HEK293 (cell line): ENCODE data around the gene PAK1.

Experiments
- KLF1 ChIP-seq: fragments of 450-650 bp; formaldehyde crosslinking; IDR thresholded peaks from 2 replicates; pipeline ENCODE4 v1.5.1; 2016; ENCODE audit warnings: missing biosample characterization, missing genetic modification characterization
- WT1 ChIP-seq: fragments of 450-650 bp; formaldehyde crosslinking; IDR thresholded peaks from 2 replicates; pipeline ENCODE4 v1.5.1; 2016; ENCODE audit warnings: missing biosample characterization, missing genetic modification characterization
- ZNF449 ChIP-seq: fragments of 450-650 bp; formaldehyde crosslinking; IDR thresholded peaks from 2 replicates; pipeline ENCODE4 v1.5.1; 2017; ENCODE audit warnings: missing biosample characterization, mild to moderate bottlenecking, missing genetic modification characterization, moderate library complexity
- ZNF624 ChIP-seq: fragments of 450-650 bp; formaldehyde crosslinking; IDR thresholded peaks from 2 replicates; pipeline ENCODE4 v1.5.1; 2017; ENCODE audit warnings: missing biosample characterization, missing genetic modification characterization
- ZNF639 ChIP-seq: fragments of 450-650 bp; formaldehyde crosslinking; IDR thresholded peaks from 2 replicates; pipeline ENCODE4 v1.5.1; 2016; ENCODE audit warnings: missing biosample characterization, missing genetic modification characterization
- TF ChIP-seq, protein P1 (sequence below): fragments of 450-650 bp; formaldehyde crosslinking; IDR thresholded peaks from 2 replicates; pipeline ENCODE4 v1.5.1; 2016; ENCODE audit warnings: missing biosample characterization, missing genetic modification characterization
- TF ChIP-seq, protein P2 (sequence below): fragments of 450-650 bp; IDR thresholded peaks from 2 replicates; pipeline ENCODE4 v1.5.1; 2018; ENCODE audit warnings: missing biosample characterization, missing genetic modification characterization

GRCh38 chr11:77446911-77447629 lies 26.8 kb downstream of the PAK1 start:
- TF ChIP-seq, protein P1, sequence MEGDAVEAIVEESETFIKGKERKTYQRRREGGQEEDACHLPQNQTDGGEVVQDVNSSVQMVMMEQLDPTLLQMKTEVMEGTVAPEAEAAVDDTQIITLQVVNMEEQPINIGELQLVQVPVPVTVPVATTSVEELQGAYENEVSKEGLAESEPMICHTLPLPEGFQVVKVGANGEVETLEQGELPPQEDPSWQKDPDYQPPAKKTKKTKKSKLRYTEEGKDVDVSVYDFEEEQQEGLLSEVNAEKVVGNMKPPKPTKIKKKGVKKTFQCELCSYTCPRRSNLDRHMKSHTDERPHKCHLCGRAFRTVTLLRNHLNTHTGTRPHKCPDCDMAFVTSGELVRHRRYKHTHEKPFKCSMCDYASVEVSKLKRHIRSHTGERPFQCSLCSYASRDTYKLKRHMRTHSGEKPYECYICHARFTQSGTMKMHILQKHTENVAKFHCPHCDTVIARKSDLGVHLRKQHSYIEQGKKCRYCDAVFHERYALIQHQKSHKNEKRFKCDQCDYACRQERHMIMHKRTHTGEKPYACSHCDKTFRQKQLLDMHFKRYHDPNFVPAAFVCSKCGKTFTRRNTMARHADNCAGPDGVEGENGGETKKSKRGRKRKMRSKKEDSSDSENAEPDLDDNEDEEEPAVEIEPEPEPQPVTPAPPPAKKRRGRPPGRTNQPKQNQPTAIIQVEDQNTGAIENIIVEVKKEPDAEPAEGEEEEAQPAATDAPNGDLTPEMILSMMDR (tag by site-specific recombination), result no peak
- TF ChIP-seq KLF1 (tag by site-specific recombination) (no peak), WT1 (tag by site-specific recombination) (no peak), ZNF624 (tag by site-specific recombination) (no peak), ZNF449 (tag by site-specific recombination) (no peak), ZNF639 (tag by site-specific recombination) (no peak)
- TF ChIP-seq, protein P2, sequence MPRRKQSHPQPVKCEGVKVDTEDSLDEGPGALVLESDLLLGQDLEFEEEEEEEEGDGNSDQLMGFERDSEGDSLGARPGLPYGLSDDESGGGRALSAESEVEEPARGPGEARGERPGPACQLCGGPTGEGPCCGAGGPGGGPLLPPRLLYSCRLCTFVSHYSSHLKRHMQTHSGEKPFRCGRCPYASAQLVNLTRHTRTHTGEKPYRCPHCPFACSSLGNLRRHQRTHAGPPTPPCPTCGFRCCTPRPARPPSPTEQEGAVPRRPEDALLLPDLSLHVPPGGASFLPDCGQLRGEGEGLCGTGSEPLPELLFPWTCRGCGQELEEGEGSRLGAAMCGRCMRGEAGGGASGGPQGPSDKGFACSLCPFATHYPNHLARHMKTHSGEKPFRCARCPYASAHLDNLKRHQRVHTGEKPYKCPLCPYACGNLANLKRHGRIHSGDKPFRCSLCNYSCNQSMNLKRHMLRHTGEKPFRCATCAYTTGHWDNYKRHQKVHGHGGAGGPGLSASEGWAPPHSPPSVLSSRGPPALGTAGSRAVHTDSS (tag by site-specific recombination), result no peak
